Measurements from ENCODE around the gene ABHD12. TPM values are rescaled to one million over a fixed set of nuclear protein-coding genes. Genes with fewer than 3 reads are reported as not detected.

Gene ABHD12
- total RNA-seq, 1 experiment from 2014 or later = 40.6 TPM

- no peaks in the 10 kb centered on the region for H3K36me3 ChIP-seq (ENCODE audit: insufficient read depth, low read length, poor library complexity, severe bottlenecking)
- H3K4me3 ChIP-seq (ENCODE audit: low read depth, low read length, poor library complexity, severe bottlenecking) = no peak overlapping the region
- no peaks in the 10 kb centered on the region for H3K9me3 ChIP-seq (ENCODE audit: low read depth, low read length, poor library complexity, severe bottlenecking)
- no peak overlapping the region for H3K27ac ChIP-seq (ENCODE audit: low read depth, low read length, poor library complexity, severe bottlenecking)
- CTCF ChIA-PET = interaction anchor here (0.7 kb wide), 1 partner anchor 96 kb away, joined by 4 read pairs; no protein-coding TSS in a partner anchor
- no peaks in the 10 kb centered on the region for H3K27me3 ChIP-seq (replicated peaks; ENCODE audit: insufficient read depth, low read depth, low read length, poor library complexity)
- H3K4me1 ChIP-seq (ENCODE audit: insufficient read depth, low read length, poor library complexity, severe bottlenecking) = no peaks in the 10 kb centered on the region
- BruUV-seq (replicated peaks) = no TSS peak
- no peak for DNase-seq (ENCODE audit: low spot score)
- TF ChIP-seq EZH2 (IDR thresholded peaks at IDR 0.05; ENCODE audit: borderline replicate concordance, low read depth, low read length, poor library complexity, severe bottlenecking) (no peak), CTCF (conservative IDR thresholded peaks at IDR 0.05; ENCODE audit: low read depth, low read length) (no peak)
- intact Hi-C loops (cut with micrococcal nuclease; ENCODE audit: unreplicated experiment) = no loop called here
- POLR2A ChIA-PET (ENCODE audit: low non-redundant PET) = no interaction called here
These were observed 71.2 kb downstream of the ABHD12 start for GRCh38 chr20:25319241-25320034.

GRCh38 chr20:25318471-25319240 lies 72.0 kb downstream of the ABHD12 start:
- no TSS peak for BruUV-seq (replicated peaks)

More at GRCh38 chr20:25318471-25319240, 72.0 kb downstream of the ABHD12 start:
- TF ChIP-seq CTCF (conservative IDR thresholded peaks at IDR 0.05; ENCODE audit: low read depth, low read length) (no peak), EZH2 (IDR thresholded peaks at IDR 0.05; ENCODE audit: borderline replicate concordance, low read depth, low read length, poor library complexity, severe bottlenecking) (no peak)
- no peaks in the 10 kb centered on the region for H3K27me3 ChIP-seq (replicated peaks; ENCODE audit: insufficient read depth, low read depth, low read length, poor library complexity)
- H3K4me3 ChIP-seq (ENCODE audit: low read depth, low read length, poor library complexity, severe bottlenecking) = no peak overlapping the region
- no peak for DNase-seq (ENCODE audit: low spot score)
- no peak overlapping the region for H3K27ac ChIP-seq (ENCODE audit: low read depth, low read length, poor library complexity, severe bottlenecking)
- H3K36me3 ChIP-seq (ENCODE audit: insufficient read depth, low read length, poor library complexity, severe bottlenecking) = no peaks in the 10 kb centered on the region
- POLR2A ChIA-PET (ENCODE audit: low non-redundant PET) = no interaction called here
- intact Hi-C loops (cut with micrococcal nuclease; ENCODE audit: unreplicated experiment) = no loop called here
- H3K4me1 ChIP-seq (ENCODE audit: insufficient read depth, low read length, poor library complexity, severe bottlenecking) = no peaks in the 10 kb centered on the region
- CTCF ChIA-PET = interaction anchor here (0.7 kb wide), 1 partner anchor 95 kb away, joined by 4 read pairs; no protein-coding TSS in a partner anchor
- no peaks in the 10 kb centered on the region for H3K9me3 ChIP-seq (ENCODE audit: low read depth, low read length, poor library complexity, severe bottlenecking)

Measured in A673 (cell line).